ENCODE measurements around the gene IL17RA.

IL17RA gene

DNA sequence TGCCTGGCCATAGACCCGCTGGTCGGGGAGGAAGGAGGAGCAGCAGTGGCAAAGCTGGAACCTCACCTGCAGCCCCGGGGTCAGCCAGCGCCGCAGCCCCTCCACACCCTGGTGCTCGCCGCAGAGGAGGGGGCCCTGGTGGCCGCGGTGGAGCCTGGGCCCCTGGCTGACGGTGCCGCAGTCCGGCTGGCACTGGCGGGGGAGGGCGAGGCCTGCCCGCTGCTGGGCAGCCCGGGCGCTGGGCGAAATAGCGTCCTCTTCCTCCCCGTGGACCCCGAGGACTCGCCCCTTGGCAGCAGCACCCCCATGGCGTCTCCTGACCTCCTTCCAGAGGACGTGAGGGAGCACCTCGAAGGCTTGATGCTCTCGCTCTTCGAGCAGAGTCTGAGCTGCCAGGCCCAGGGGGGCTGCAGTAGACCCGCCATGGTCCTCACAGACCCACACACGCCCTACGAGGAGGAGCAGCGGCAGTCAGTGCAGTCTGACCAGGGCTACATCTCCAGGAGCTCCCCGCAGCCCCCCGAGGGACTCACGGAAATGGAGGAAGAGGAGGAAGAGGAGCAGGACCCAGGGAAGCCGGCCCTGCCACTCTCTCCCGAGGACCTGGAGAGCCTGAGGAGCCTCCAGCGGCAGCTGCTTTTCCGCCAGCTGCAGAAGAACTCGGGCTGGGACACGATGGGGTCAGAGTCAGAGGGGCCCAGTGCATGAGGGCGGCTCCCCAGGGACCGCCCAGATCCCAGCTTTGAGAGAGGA is 24.5 kb downstream of the IL17RA start:
- no peaks in the 10 kb centered on the region for H4K20me1 ChIP-seq (ENCODE audit: low read depth, low read length)
- no peak overlapping the region for H3K27ac ChIP-seq (ENCODE audit: low read depth, low read length)
- TF ChIP-seq, protein P1, sequence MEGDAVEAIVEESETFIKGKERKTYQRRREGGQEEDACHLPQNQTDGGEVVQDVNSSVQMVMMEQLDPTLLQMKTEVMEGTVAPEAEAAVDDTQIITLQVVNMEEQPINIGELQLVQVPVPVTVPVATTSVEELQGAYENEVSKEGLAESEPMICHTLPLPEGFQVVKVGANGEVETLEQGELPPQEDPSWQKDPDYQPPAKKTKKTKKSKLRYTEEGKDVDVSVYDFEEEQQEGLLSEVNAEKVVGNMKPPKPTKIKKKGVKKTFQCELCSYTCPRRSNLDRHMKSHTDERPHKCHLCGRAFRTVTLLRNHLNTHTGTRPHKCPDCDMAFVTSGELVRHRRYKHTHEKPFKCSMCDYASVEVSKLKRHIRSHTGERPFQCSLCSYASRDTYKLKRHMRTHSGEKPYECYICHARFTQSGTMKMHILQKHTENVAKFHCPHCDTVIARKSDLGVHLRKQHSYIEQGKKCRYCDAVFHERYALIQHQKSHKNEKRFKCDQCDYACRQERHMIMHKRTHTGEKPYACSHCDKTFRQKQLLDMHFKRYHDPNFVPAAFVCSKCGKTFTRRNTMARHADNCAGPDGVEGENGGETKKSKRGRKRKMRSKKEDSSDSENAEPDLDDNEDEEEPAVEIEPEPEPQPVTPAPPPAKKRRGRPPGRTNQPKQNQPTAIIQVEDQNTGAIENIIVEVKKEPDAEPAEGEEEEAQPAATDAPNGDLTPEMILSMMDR (IDR thresholded peaks at IDR 0.05; ENCODE audit: insufficient read depth, low read length, poor library complexity, severe bottlenecking) = no peak
- TF ChIP-seq EZH2phosphoT487 (conservative IDR thresholded peaks at IDR 0.05; ENCODE audit: low read length) = no peak
- H3K9me2 ChIP-seq (replicated peaks; ENCODE audit: insufficient read depth, low read length) = no peaks in the 10 kb centered on the region
- no peak overlapping the region for H2AFZ ChIP-seq (ENCODE audit: low read depth, low read length, severe bottlenecking)
- H3K36me3 ChIP-seq (ENCODE audit: low read length) = no peaks in the 10 kb centered on the region
- H3F3A ChIP-seq (ENCODE audit: insufficient read depth) = no peaks in the 10 kb centered on the region
- no peak overlapping the region for H3K9ac ChIP-seq (ENCODE audit: low read length)
- H3K27me3 ChIP-seq (ENCODE audit: low read length) = no peaks in the 10 kb centered on the region
- no peak overlapping the region for H3K4me3 ChIP-seq (ENCODE audit: insufficient read depth, low read length, poor library complexity, severe bottlenecking)
- no peaks in the 10 kb centered on the region for H3K9me3 ChIP-seq (ENCODE audit: insufficient read depth, low read length)
- H3K4me2 ChIP-seq (ENCODE audit: low read depth, low read length, poor library complexity, severe bottlenecking) = no peak overlapping the region
- no peaks in the 10 kb centered on the region for H3K79me2 ChIP-seq (ENCODE audit: insufficient read depth, low read length)

DNA sequence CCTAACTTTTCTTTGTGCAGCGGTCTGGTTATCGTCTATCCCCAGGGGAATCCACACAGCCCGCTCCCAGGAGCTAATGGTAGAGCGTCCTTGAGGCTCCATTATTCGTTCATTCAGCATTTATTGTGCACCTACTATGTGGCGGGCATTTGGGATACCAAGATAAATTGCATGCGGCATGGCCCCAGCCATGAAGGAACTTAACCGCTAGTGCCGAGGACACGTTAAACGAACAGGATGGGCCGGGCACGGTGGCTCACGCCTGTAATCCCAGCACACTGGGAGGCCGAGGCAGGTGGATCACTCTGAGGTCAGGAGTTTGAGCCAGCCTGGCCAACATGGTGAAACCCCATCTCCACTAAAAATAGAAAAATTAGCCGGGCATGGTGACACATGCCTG is 25.2 kb downstream of the IL17RA start:
- Histone ChIP-seq H3K27ac (ENCODE audit: low read depth, low read length) (no peak overlapping the region), H3K36me3 (ENCODE audit: low read length) (no peaks in the 10 kb centered on the region), H3F3A (ENCODE audit: insufficient read depth) (no peaks in the 10 kb centered on the region)

DNA sequence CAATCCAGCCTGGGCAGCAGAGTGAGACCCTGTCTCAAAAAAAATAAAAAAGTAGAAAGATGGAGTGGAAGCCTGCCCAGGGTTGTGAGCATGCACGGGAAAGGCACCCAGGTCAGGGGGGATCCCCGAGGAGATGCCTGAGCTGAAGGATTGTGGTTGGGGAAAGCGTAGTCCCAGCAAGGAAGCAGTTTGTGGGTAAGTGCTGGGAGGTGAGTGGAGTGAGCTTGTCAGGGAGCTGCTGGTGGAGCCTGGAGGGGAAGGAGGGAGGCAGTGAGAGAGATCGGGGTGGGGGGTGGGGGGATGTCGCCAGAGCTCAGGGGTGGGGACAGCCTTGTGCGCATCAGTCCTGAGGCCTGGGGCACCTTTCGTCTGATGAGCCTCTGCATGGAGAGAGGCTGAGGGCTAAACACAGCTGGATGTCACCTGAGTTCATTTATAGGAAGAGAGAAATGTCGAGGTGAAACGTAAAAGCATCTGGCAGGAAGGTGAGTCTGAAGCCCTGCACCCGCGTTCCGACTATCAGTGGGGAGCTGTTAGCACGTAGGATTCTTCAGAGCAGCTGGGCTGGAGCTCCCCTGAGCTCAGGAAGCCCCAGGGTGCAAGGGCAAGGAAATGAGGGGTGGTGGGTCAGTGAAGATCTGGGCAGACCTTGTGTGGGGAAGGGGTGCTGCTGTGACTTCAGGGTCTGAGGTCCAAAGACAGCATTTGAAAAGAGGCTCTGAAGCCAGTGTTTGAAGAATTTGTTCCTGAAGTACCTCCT is 26.2 kb downstream of the IL17RA start:
- Histone ChIP-seq H3K27ac (ENCODE audit: low read depth, low read length) (no peak overlapping the region), H3K9me2 (replicated peaks; ENCODE audit: insufficient read depth, low read length) (no peaks in the 10 kb centered on the region), H3K9ac (ENCODE audit: low read length) (no peak overlapping the region), H3K36me3 (ENCODE audit: low read length) (no peaks in the 10 kb centered on the region), H4K20me1 (ENCODE audit: low read depth, low read length) (no peaks in the 10 kb centered on the region), H3K4me3 (ENCODE audit: insufficient read depth, low read length, poor library complexity, severe bottlenecking) (no peak overlapping the region), H3K27me3 (ENCODE audit: low read length) (no peaks in the 10 kb centered on the region), H3K9me3 (ENCODE audit: insufficient read depth, low read length) (no peaks in the 10 kb centered on the region), H3K4me2 (ENCODE audit: low read depth, low read length, poor library complexity, severe bottlenecking) (no peak overlapping the region), H3F3A (ENCODE audit: insufficient read depth) (no peaks in the 10 kb centered on the region), H2AFZ (ENCODE audit: low read depth, low read length, severe bottlenecking) (no peak overlapping the region), H3K79me2 (ENCODE audit: insufficient read depth, low read length) (no peaks in the 10 kb centered on the region)
- no peak for TF ChIP-seq EZH2phosphoT487 (conservative IDR thresholded peaks at IDR 0.05; ENCODE audit: low read length)
- TF ChIP-seq, protein P1 (IDR thresholded peaks at IDR 0.05; ENCODE audit: insufficient read depth, low read length, poor library complexity, severe bottlenecking) = no peak

More for the DNA sequence above, 25.2 kb downstream of the IL17RA start:
- Histone ChIP-seq H3K9me2 (replicated peaks; ENCODE audit: insufficient read depth, low read length) (no peaks in the 10 kb centered on the region), H3K9me3 (ENCODE audit: insufficient read depth, low read length) (no peaks in the 10 kb centered on the region), H3K4me2 (ENCODE audit: low read depth, low read length, poor library complexity, severe bottlenecking) (no peak overlapping the region), H3K9ac (ENCODE audit: low read length) (no peak overlapping the region), H3K27me3 (ENCODE audit: low read length) (no peaks in the 10 kb centered on the region), H4K20me1 (ENCODE audit: low read depth, low read length) (no peaks in the 10 kb centered on the region), H2AFZ (ENCODE audit: low read depth, low read length, severe bottlenecking) (no peak overlapping the region), H3K4me3 (ENCODE audit: insufficient read depth, low read length, poor library complexity, severe bottlenecking) (no peak overlapping the region), H3K79me2 (ENCODE audit: insufficient read depth, low read length) (no peaks in the 10 kb centered on the region)
- TF ChIP-seq, protein P1 (IDR thresholded peaks at IDR 0.05; ENCODE audit: insufficient read depth, low read length, poor library complexity, severe bottlenecking) = no peak
- TF ChIP-seq EZH2phosphoT487 (conservative IDR thresholded peaks at IDR 0.05; ENCODE audit: low read length) = no peak
